Measurements from ENCODE around the gene IGSF10.

DNA sequence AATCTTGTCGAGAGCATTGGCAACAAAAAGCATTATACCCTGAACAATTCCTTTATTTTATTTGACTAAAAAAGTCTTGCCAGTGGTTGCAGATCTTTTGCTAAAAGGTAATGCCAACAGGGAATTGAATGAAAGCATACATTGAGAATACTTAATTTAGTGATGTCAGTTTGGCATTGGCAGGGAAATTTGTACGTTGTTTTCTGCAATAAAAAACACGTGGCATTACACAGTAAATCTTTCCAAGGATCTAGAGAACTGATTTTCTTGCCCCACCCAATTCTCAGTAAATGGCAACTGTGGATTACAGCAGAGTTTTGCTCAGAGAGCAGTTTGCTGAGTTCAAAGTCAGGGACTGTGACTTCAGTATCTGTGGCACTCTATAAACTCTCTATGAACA lies 38.3 kb upstream of the IGSF10 start:
- TF ChIP-seq ARNTL (CRISPR knock-in tag; IDR thresholded peaks at IDR 0.05; ENCODE audit: borderline replicate concordance, low read depth) (no peak), RARB (CRISPR knock-in tag; IDR thresholded peaks at IDR 0.05) (no peak), SNAI2 (CRISPR knock-in tag; IDR thresholded peaks at IDR 0.05) (no peak), PPARA (CRISPR knock-in tag; IDR thresholded peaks at IDR 0.05; ENCODE audit: borderline replicate concordance) (no peak)
- TF ChIP-seq, protein P1, sequence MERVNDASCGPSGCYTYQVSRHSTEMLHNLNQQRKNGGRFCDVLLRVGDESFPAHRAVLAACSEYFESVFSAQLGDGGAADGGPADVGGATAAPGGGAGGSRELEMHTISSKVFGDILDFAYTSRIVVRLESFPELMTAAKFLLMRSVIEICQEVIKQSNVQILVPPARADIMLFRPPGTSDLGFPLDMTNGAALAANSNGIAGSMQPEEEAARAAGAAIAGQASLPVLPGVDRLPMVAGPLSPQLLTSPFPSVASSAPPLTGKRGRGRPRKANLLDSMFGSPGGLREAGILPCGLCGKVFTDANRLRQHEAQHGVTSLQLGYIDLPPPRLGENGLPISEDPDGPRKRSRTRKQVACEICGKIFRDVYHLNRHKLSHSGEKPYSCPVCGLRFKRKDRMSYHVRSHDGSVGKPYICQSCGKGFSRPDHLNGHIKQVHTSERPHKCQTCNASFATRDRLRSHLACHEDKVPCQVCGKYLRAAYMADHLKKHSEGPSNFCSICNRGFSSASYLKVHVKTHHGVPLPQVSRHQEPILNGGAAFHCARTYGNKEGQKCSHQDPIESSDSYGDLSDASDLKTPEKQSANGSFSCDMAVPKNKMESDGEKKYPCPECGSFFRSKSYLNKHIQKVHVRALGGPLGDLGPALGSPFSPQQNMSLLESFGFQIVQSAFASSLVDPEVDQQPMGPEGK (CRISPR knock-in tag; IDR thresholded peaks at IDR 0.05; ENCODE audit: borderline replicate concordance): no peak
